Measurements from ENCODE around the gene CAPN12.
A peak's percentile ranks its signal among the peaks of the same experiment; 100 is the strongest.

Gene CAPN12

GRCh38 chr19:38737921-38738737 lies 6.1 kb downstream of the CAPN12 start:
- DNase-seq (ENCODE audit: low spot score), result no peak

GRCh38 chr19:38737281-38737865 lies 6.9 kb downstream of the CAPN12 start:
- no peak for DNase-seq (ENCODE audit: low spot score)

- peak; percentile 55 for DNase-seq (ENCODE audit: low spot score)
These were observed 7.6 kb downstream of the CAPN12 start for GRCh38 chr19:38736413-38737280.

- no peak for DNase-seq (ENCODE audit: low spot score)
These were observed 8.2 kb downstream of the CAPN12 start for GRCh38 chr19:38736036-38736412.

DNA sequence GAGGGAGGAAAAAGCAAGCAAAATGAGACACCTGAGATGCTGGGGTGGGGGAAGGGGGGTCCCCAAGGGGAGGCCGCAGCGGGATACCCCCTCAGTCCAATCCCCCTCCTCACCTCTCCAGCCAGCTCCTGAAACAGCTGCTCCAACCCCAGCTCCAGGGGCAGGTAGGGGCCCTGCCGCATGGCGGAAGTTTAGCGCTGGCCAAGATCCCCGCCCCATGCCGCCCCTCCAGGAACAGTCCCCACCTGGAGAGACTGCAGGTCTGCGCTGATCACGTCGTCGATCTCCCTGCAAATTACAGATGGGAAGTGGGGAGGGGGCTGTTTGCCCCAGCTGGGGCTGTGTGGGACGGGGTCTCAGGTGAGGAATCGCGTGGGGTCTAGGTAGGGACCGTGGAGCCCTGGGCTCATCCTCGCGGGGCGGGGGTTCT lies 9.0 kb downstream of the CAPN12 start:
- DNase-seq (ENCODE audit: low spot score), result no peak

DNA sequence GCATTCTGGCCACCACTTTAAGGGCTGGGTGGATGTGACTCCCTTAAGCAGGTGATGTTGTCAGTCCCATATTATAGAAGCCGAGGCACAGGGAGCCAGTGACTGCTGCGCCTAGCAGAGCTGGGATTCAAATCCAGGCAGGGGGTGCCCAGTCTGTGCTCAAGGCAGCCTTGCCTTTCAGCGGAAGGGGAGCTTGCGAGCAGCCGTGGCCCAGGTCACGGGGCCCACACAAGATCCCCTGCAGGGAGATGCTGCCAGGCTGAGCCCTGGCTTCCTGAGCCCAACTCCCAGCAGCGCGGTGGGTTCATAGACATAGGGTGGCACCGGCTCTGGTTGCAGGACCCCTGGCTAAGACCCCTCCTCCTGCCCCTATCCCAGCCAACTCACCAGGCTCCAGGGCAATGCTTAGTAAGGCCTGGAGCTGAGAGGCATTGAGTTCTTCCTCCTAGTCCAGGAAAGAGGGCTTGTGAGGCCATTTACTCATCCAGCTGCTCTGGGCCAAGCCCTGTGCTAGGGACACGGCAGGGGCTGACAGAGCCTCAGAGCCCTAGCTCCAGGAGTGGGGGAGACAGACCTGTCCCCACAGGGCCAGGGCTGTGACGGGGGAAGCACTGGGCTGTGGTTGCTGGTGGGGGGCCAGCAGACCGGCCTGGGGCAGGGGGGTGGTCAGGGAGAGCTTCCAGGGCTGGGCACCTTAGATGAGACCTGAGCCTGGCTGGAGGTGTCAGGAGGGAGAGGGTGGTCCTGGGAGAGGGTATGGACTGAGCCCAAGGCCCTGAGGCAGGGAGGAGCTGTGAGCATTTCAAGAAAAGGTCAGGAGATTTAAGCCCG lies 9.6 kb downstream of the CAPN12 start:
- DNase-seq (ENCODE audit: low spot score), result peak; percentile 63

DNA sequence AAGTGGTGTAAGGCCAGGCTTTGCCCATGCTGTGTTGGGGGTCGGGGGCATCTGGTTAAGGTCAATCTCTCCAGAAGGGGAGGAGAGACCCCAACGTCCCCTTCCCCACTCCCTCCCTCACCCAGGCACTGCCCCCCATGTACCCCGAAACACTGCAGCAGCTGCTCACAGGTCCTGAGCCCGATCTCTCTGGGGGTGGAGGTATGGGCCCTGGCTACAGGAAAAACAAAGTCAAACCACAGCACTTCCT lies 10.2 kb downstream of the CAPN12 start:
- no peak for DNase-seq (ENCODE audit: low spot score)

GRCh38 chr19:38733493-38734175 lies 10.6 kb downstream of the CAPN12 start:
- no peak for DNase-seq (ENCODE audit: low spot score)

DNA sequence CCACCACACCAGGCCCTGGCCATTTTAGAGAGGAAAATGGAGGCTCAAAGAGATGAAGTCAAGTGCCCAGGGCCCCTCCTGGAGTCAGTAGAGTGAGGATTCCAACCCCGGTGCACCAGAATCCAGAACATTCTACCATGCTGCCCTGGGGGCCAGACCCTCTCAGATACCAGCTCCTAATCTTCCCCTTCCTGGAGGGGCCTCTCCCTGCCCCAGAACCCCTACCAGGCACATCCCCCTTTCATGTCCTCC lies 11.1 kb downstream of the CAPN12 start:
- DNase-seq (ENCODE audit: low spot score), result no peak

GRCh38 chr19:38731654-38732301 lies 12.5 kb downstream of the CAPN12 start:
- DNase-seq (ENCODE audit: low spot score), result no peak

DNA sequence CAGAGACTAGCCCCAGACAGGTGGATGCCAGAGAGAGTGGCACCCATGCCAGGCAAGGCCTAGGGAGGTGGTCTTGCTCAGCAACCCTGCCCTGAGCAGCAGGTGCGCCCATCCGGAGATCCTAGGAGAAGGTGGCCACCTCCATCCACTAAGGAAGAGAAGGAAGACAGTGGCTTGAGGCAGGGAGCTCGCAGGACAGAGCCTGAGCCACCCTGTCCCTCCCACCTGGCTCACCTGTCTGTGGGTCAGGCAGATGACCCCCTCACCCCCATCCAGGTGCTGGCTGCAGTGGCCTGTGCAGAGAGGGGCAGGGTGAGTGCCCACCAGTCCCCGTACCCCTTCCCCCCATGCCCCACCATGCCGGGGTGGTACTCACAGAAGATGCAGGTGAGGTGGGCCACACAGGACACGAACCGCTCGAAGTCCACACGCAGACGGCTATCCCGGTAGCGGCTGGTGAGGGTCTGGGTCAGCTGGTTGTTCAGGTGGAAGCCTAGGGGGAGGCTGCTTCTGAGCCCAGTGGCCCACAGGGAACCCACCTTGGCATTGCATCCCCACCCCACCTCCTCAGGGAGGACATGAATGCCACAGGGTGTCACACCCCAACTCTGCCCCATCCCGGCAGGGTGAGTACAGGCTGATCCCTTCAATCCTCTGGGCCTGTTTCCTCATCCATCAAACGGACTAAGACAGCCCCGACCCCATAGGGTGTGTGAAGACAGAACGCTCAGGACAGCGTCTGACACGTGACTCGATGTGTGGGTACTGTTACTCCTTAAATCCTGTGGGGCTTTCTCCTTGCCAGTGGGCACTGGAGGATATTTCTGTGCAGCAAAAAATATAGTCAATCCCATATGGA lies 13.3 kb downstream of the CAPN12 start:
- no peak for DNase-seq (ENCODE audit: low spot score)

DNA sequence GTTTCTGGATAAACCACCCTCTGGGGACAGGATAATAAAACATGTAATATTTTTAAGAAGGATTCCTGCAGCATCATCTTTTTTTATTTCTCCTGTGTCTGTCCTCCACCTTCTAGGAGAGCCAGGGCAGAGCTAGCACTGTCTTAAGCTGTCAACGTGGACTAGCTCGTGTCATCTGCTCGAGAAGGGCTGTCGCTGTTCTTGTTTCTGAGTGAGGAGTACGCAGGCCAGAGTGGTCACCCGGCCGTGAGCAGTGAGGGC lies 13.9 kb downstream of the CAPN12 start:
- no peak for DNase-seq (ENCODE audit: low spot score)

DNA sequence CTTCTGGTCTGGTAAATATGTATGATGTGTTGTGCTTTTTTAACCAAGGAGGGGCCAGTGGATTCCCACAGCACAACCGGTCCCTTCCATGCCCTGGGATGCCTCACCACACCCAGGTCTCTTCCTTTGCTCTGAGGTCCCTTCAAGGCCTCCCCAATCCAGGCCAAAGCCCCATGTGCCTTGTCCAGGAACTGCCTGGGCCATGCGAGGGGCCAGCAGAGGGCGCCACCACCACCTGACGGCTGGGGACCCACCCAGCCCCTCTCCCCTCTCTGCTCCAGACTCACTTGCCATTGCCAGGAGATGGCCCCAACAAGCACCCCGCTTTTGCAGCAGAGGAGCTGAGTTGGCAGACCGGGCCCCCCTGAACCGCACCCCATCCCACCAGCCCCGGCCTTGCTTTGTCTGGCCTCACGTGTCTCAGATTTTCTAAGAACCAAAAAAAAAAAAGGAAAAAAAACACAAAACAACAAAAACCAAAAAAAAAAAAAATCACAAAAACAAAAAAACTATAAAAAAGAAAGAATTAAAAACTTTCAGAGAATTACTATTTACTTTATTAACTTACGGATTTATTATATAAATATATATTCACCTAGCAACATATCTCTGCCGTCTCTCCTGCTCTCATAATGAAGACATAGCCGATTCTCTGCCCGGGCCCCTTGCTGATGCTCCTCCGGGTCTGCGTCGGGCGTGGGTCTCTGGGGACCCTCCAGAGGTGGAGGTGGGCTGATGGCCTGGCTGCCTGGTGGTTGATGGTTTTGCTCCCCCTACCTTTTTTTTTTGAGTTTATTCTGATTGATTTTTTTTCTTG lies 14.4 kb downstream of the CAPN12 start:
- DNase-seq (ENCODE audit: low spot score), result peak; percentile 64

DNA sequence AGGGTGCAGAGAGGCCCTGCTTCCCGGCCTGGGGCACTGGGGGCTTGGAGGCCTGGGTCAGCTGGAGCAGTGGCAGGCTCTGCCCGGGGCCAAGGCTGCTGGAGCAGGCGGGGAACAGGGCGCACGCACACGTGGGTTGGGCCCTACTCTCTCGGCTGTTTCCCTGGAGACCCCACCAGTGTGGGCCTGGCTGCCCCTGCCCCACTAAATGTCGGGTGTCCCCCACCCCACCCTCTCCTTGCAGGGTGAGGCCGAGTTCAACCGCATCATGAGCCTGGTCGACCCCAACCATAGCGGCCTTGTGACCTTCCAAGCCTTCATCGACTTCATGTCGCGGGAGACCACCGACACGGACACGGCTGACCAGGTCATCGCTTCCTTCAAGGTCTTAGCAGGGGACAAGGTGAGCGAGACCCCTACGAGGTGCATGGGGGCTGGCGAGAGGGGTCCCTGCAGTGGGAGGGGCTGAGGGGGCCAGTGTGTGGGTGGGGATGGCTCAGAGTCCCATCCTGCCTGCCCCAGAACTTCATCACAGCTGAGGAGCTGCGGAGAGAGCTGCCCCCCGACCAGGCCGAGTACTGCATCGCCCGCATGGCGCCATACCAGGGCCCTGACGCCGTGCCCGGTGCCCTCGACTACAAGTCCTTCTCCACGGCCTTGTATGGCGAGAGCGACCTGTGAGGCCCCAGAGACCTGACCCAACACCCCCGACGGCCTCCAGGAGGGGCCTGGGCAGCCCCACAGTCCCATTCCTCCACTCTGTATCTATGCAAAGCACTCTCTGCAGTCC lies 15.3 kb downstream of the CAPN12 start:
- no peak for DNase-seq (ENCODE audit: low spot score)

- peak; percentile 86 for DNase-seq (ENCODE audit: low spot score)
These were observed 16.2 kb downstream of the CAPN12 start for GRCh38 chr19:38727868-38728660.

DNA sequence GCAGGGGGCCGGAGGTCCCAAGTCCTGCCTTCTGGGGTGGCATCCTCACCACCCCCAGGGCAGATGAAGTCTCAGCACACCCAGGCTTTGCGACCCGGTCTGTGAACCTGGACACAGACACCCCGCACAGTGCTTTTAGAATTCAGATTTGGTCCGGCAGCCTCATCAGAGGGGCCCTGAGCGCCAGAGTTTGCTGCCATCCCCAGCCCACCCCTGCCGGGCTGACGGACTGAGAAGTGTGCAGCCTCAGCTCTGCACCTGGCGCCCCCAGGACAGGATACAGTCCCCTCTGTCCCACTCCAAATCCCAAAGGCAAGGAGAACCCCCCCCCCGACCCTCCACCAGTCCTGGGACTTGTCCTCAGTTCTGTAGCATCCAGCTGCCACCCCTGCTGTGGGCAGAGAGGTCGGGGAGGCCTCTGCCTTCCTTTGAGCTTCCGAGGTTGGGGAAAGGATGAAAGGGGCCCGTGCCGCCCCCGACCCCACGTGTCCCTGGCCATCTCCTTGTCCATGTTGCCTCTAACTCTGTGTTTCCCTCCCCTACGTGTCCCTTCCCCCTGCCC lies 16.9 kb downstream of the CAPN12 start:
- no peak for DNase-seq (ENCODE audit: low spot score)

DNA sequence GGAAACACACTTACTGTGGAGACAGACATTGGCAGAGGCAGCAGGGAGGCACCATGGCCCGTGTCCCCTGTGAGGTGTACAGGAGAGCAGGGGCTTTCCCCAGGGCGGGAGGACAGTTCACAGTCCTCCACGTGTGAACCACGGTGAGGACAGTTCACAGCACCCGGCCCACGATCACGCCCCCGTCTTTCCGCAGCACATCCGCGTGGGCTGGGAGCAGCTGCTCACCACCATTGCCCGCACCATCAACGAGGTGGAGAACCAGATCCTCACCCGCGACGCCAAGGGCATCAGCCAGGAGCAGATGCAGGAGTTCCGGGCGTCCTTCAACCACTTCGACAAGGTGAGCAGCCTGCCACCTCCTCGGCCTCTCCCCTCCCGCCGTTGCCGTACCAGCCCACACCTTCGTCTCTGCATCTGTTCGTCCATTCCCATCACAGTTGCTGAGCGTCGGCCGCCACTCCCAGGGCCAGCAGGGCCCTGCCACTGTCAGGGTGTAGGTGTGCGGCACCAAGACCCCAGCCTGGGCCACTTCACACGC lies 17.4 kb downstream of the CAPN12 start:
- no peak for DNase-seq (ENCODE audit: low spot score)

DNA sequence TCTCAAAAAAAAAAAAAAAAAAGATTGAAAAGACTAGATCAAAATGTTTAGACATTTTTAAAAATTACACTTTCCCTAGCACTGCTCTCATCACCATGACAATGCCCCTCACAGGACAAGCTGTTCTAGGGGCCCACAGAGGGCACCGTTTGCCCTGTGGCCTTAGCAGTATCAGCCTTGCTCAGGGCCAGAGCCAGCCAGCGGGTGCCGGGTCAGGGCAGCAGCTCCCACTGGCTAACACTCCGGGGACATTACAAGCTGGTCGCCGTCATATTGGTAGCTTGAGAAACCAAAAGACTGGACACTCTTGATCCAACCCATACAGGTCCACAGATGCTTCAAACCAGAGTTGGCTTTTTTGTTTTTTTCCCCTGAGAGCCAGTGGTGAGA lies 18.0 kb downstream of the CAPN12 start:
- DNase-seq (ENCODE audit: low spot score), result no peak
